Activated T-helper 1 cell treated with anti-CD3 and anti-CD28 coated beads, Interleukin-12 subunit alpha, Interleukin-12 subunit beta, Interleukin-2, Interleukin-4 antibody, amounts not matched to agents 30 ng/mL and 10 ng/mL and 1 ng/mL, durations not matched to agents 14 hours and 24 hours and 36 hours (primary cell): ENCODE data around the gene ZMYM4. TPM values are rescaled to one million over a fixed set of nuclear protein-coding genes. Genes with fewer than 3 reads are reported as not detected.
"Not testable (repeated sequence)": the region's sequence is repeated elsewhere in the genome, so short reads cannot be mapped to it uniquely, and the experiment has no call there.

Source experiments
- DNase-seq: peaks from one replicate; pipeline ENCODE4 v3.0.0; 2021; ENCODE audit warnings: low spot score
- H3K27ac Mint-ChIP-seq: one replicate; pipeline ENCODE4 v1.8.0; 2021; ENCODE audit warnings: mild to moderate bottlenecking, mixed read lengths
- H3K27me3 Mint-ChIP-seq: one replicate; pipeline ENCODE4 v1.8.0; 2022; ENCODE audit warnings: mild to moderate bottlenecking, moderate library complexity, mixed read lengths; ENCODE audit not compliant: insufficient read depth
- H3K36me3 Mint-ChIP-seq: one replicate; pipeline ENCODE4 v1.8.0; 2021; ENCODE audit warnings: low read depth, mixed read lengths
- H3K4me1 Mint-ChIP-seq: one replicate; pipeline ENCODE4 v1.8.0; 2021; ENCODE audit warnings: low read depth, mixed read lengths
- H3K4me3 Mint-ChIP-seq: one replicate; pipeline ENCODE4 v1.8.0; 2021; ENCODE audit warnings: mild to moderate bottlenecking, moderate library complexity, mixed read lengths
- H3K9me3 Mint-ChIP-seq: one replicate; pipeline ENCODE4 v1.8.0; 2021; ENCODE audit warnings: mixed read lengths
- intact Hi-C: fragments of 100-400 bp; cut with micrococcal nuclease; formaldehyde crosslinking; loops from one replicate; pipeline ENCODE4 v1.15.1; 2024
- total RNA-seq: library from RNA; stranded (reverse); gene quantifications from 2 replicates; pipeline ENCODE4 v1.2.3, GENCODE V29; 2022

ZMYM4 gene
- total RNA-seq, 1 donor from 2014 or later = 25.1 TPM

- H3K4me3 Mint-ChIP-seq = no peak overlapping the region
- no peaks in the 10 kb centered on the region for H3K27me3 Mint-ChIP-seq
- intact Hi-C loops = no loop called here
- no peak for DNase-seq
- H3K27ac Mint-ChIP-seq = no peak overlapping the region
- H3K36me3 Mint-ChIP-seq = peaks cover 2% of the 10 kb centered on the region
- no peaks in the 10 kb centered on the region for H3K4me1 Mint-ChIP-seq
- no peaks in the 10 kb centered on the region for H3K9me3 Mint-ChIP-seq
Observed at GRCh38 chr1:35367914-35368313, 99.4 kb downstream of the ZMYM4 start.

- Mint-ChIP-seq H3K4me1 (no peaks in the 10 kb centered on the region), H3K9me3 (no peaks in the 10 kb centered on the region), H3K36me3 (peaks cover 4% of the 10 kb centered on the region), H3K27ac (no peak overlapping the region), H3K27me3 (no peaks in the 10 kb centered on the region), H3K4me3 (no peak overlapping the region)
- DNase-seq = no peak
- intact Hi-C loops = no loop called here
Observed at GRCh38 chr1:35369922-35370671, 101.6 kb downstream of the ZMYM4 start.

- Mint-ChIP-seq H3K4me1 (no peaks in the 10 kb centered on the region), H3K27ac (no peak overlapping the region), H3K27me3 (no peaks in the 10 kb centered on the region), H3K4me3 (no peak overlapping the region), H3K9me3 (no peaks in the 10 kb centered on the region), H3K36me3 (peaks cover 5% of the 10 kb centered on the region)
- DNase-seq = no peak
- intact Hi-C loops = no loop called here
Observed at GRCh38 chr1:35371506-35371905, 103.0 kb downstream of the ZMYM4 start.

- no peaks in the 10 kb centered on the region for H3K4me1 Mint-ChIP-seq
- peaks cover 3% of the 10 kb centered on the region for H3K36me3 Mint-ChIP-seq
- intact Hi-C loops = no loop called here
- no peak for DNase-seq
- H3K4me3 Mint-ChIP-seq = no peak overlapping the region
- H3K27me3 Mint-ChIP-seq = no peaks in the 10 kb centered on the region
- H3K9me3 Mint-ChIP-seq = no peaks in the 10 kb centered on the region
- no peak overlapping the region for H3K27ac Mint-ChIP-seq
Observed at GRCh38 chr1:35377555-35377954, 109.0 kb downstream of the ZMYM4 start.

- Mint-ChIP-seq H3K9me3 (no peaks in the 10 kb centered on the region), H3K4me1 (no peaks in the 10 kb centered on the region), H3K4me3 (no peak overlapping the region), H3K27ac (no peak overlapping the region), H3K36me3 (peaks cover 3% of the 10 kb centered on the region), H3K27me3 (no peaks in the 10 kb centered on the region)
- DNase-seq = no peak
- intact Hi-C loops = no loop called here
Observed at GRCh38 chr1:35379317-35380000, 111.0 kb downstream of the ZMYM4 start.

- DNase-seq, H3K4me3 Mint-ChIP-seq, H3K36me3 Mint-ChIP-seq, intact Hi-C loops, H3K27ac Mint-ChIP-seq, H3K9me3 Mint-ChIP-seq, H3K4me1 Mint-ChIP-seq, H3K27me3 Mint-ChIP-seq: not testable (repeated sequence)
Observed at GRCh38 chr1:35380111-35380510, 111.6 kb downstream of the ZMYM4 start.

GRCh38 chr1:35382107-35382506 lies 113.6 kb downstream of the ZMYM4 start:
- intact Hi-C loops = no loop called here
- H3K4me3 Mint-ChIP-seq = no peak overlapping the region
- H3K36me3 Mint-ChIP-seq = peaks cover 4% of the 10 kb centered on the region
- H3K27ac Mint-ChIP-seq = no peak overlapping the region
- DNase-seq = no peak
- no peaks in the 10 kb centered on the region for H3K9me3 Mint-ChIP-seq
- no peaks in the 10 kb centered on the region for H3K27me3 Mint-ChIP-seq
- no peaks in the 10 kb centered on the region for H3K4me1 Mint-ChIP-seq

GRCh38 chr1:35386290-35386689 lies 117.8 kb downstream of the ZMYM4 start:
- no peak overlapping the region for H3K4me3 Mint-ChIP-seq
- H3K27ac Mint-ChIP-seq = no peak overlapping the region
- H3K27me3 Mint-ChIP-seq = no peaks in the 10 kb centered on the region
- intact Hi-C loops = no loop called here
- DNase-seq = no peak
- no peaks in the 10 kb centered on the region for H3K4me1 Mint-ChIP-seq
- peaks cover 16% of the 10 kb centered on the region for H3K36me3 Mint-ChIP-seq
- H3K9me3 Mint-ChIP-seq = no peaks in the 10 kb centered on the region

- Mint-ChIP-seq H3K4me1 (no peaks in the 10 kb centered on the region), H3K4me3 (no peak overlapping the region), H3K36me3 (peaks cover 16% of the 10 kb centered on the region), H3K9me3 (no peaks in the 10 kb centered on the region), H3K27me3 (no peaks in the 10 kb centered on the region), H3K27ac (no peak overlapping the region)
- DNase-seq = no peak
- intact Hi-C loops = no loop called here
Observed at GRCh38 chr1:35386959-35387358, 118.5 kb downstream of the ZMYM4 start.

- H3K4me1 Mint-ChIP-seq = no peaks in the 10 kb centered on the region
- no peaks in the 10 kb centered on the region for H3K9me3 Mint-ChIP-seq
- intact Hi-C loops = no loop called here
- H3K27ac Mint-ChIP-seq = no peak overlapping the region
- H3K27me3 Mint-ChIP-seq = no peaks in the 10 kb centered on the region
- H3K4me3 Mint-ChIP-seq = no peak overlapping the region
- no peak for DNase-seq
- peaks cover 23% of the 10 kb centered on the region for H3K36me3 Mint-ChIP-seq
Observed at GRCh38 chr1:35390600-35391494, 122.3 kb downstream of the ZMYM4 start.

GRCh38 chr1:35394386-35394785 lies 125.9 kb downstream of the ZMYM4 start:
- Mint-ChIP-seq H3K27ac (no peak overlapping the region), H3K4me3 (no peak overlapping the region), H3K27me3 (no peaks in the 10 kb centered on the region), H3K36me3 (peaks cover 26% of the 10 kb centered on the region), H3K4me1 (peaks cover 4% of the 10 kb centered on the region), H3K9me3 (no peaks in the 10 kb centered on the region)
- no peak for DNase-seq
- intact Hi-C loops = no loop called here

GRCh38 chr1:35398739-35399138 lies 130.2 kb downstream of the ZMYM4 start:
- H3K27me3 Mint-ChIP-seq = no peaks in the 10 kb centered on the region
- H3K4me3 Mint-ChIP-seq = no peak overlapping the region
- peaks cover 4% of the 10 kb centered on the region for H3K4me1 Mint-ChIP-seq
- peaks cover 30% of the 10 kb centered on the region for H3K36me3 Mint-ChIP-seq
- DNase-seq = no peak
- intact Hi-C loops = no loop called here
- H3K9me3 Mint-ChIP-seq = no peaks in the 10 kb centered on the region
- H3K27ac Mint-ChIP-seq = no peak overlapping the region

- no peak for DNase-seq
- no peak overlapping the region for H3K4me3 Mint-ChIP-seq
- H3K4me1 Mint-ChIP-seq = peaks cover 4% of the 10 kb centered on the region
- intact Hi-C loops = no loop called here
- no peak overlapping the region for H3K27ac Mint-ChIP-seq
- no peaks in the 10 kb centered on the region for H3K9me3 Mint-ChIP-seq
- H3K36me3 Mint-ChIP-seq = peaks cover 32% of the 10 kb centered on the region
- H3K27me3 Mint-ChIP-seq = no peaks in the 10 kb centered on the region
Observed at GRCh38 chr1:35401049-35401448, 132.5 kb downstream of the ZMYM4 start.
